DMS114 treated with DMSO at 0.1 percent for 48 hours (cell line): ENCODE measurements around the gene CD27.
"Not testable (repeated sequence)": the region's sequence is repeated elsewhere in the genome, so short reads cannot be mapped to it uniquely, and the experiment has no call there.

Experiments
- DNase-seq: peaks from one replicate; lab custom pipeline; 2025; ENCODE audit not compliant: unreplicated experiment; lab: John Stamatoyannopoulos, UW

Gene CD27

DNA sequence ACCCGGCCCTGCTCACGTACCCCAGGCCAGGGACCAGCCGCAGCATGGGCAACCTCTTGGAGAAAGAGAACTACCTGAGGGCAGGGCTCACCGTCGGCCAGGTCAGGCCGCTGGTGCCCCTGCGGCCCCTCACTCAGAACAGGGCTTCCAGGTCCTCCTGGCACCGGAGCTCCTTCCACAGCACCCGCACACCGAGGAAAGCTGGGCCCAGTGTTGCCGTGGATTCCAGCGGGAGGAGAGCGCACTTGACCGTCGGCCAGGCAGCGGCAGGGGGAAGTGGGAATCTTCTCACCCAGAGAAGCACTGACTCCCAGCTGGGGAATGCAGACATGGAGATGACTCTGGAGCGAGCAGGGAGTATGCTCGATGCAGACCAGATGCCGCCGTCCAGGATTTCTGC is 33.7 kb downstream of the CD27 start:
- no peak for DNase-seq

DNA sequence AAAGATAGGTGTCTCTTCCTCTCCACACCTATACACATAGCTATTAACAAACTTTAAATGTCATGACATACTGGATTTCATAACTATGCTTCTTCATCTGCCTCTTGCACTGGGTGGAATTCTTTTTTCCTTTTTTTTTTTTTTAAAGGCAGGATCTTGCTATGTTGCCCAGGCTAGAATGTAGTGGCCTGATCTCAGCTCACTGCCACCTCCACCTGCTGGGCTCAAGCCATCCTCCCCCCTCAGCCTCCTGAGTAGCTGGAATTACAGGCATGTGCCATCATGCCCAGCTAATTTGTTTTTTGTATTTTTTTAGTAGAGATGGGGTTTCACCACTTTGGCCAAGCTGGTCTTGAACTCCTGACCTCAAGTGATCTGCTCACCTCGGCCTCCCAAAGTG is 43.5 kb downstream of the CD27 start:
- DNase-seq = no peak

DNA sequence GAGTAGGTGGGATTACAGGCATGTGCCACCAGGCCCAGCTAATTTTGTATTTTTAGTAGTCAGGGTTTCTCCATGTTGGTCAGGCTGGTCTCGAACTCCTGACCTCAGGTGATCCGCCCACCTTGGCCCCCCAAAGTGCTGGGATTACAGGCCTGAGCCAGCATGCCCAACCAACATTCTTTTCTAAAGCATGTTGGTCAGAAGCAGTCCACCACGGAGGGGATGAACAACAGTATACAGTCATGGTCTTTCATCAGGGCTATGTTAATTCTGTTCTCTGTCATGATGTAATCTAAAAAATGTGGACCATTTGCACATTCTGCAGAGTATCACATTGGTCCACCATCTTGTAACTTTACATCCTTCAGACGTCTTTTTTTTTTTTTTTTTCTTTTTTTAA is 44.7 kb downstream of the CD27 start:
- no peak for DNase-seq

DNA sequence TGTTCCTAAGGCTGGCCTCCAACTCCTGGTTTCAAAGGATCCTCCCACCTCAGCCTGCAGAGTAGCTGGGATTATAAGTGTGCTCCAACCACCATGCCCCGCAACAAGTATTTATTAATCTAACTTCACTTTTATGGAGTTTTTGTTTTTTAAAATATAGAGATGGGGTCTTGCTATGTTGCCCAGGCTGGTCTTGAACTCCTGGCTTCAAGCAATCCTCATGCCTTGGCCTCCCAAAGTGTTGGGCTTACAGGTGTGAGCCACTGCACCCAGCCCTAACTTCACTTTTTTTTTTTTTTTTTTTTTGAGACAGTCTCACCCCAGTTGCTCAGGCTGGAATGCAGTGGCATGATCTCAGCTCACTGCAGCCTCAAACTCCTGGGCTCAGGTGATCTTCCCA is 45.9 kb downstream of the CD27 start:
- not testable (repeated sequence) for DNase-seq

DNA sequence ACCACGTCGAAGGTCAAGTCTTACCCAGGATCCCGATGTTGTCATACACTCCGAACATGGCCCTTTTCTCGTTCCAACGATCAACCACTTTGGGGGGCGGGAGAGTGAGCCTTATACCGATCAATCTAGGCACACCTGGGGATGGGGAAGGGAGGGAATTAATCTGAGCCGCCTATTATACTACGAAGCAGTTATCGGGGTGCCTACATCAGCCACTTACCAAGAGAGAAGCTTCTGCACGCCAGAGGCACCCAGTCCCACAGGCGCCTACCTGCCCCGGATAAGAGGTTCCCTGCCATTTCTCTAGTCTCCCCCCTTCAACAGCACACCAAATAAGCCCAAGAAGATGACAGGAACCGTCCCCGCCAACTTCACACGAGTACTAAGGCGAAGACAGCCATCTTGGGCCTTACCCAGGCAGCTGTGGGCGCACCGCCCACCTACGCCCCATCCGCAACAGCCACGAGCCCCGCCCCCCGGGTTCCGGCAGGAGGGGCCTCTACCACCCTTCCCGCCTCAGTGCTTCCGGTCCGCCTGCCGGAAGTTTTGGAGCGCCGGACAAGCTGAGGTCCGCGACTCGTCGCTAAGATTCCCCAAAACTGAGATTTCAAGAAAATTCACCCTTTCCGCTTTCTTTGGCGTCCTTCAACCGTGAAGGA is 48.2 kb downstream of the CD27 start, which contains the start of gene MRPL51:
Gene MRPL51, minus strand, starts transcription at position 425 of the 659 bp plus-strand sequence. Its CDS starts 126 bp downstream, at position 299.
- DNase-seq = peak; percentile 86

DNA sequence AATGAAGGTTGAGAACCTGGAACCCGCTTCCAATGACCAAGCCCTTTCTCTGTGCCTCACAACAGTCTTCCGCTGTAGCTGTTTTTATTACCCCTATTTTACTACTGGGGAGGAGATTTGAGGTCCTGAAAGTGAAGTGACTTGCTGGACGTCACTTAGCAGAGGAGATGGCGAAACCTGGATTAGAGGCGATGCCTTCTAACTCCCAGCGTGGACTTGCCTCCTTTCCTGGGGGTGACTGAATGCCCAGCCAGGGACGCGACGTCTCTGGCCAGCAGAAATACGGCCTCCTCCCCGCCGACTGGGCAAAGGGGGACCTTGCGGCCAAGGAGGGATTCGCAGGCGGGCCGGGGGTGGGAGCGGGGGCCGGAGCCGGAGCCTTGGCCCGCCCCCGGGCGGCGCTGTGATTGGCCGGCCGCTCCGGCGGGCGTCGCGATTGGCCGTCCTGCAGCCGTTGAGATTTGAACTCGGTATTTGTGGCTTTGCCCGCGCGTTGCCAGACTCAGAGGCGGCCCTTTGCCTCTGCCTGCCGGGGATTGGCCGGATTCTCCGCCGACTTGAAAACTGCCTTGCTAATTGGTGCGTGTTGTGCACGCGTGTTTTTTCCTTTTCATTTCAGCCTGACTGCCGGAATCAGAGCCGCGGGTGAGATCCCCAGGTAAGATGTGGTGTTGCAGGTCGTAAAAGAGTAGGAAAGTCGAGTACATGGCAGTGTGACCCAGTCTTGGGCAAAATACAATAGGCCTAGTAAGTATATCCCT is 48.9 kb downstream of the CD27 start, which contains the start of gene NCAPD2:
Gene NCAPD2, plus strand, starts transcription at position 606 of the 761 bp plus-strand sequence. CDS start 997 bp downstream, outside the sequence.
- DNase-seq = peak; percentile 97

DNA sequence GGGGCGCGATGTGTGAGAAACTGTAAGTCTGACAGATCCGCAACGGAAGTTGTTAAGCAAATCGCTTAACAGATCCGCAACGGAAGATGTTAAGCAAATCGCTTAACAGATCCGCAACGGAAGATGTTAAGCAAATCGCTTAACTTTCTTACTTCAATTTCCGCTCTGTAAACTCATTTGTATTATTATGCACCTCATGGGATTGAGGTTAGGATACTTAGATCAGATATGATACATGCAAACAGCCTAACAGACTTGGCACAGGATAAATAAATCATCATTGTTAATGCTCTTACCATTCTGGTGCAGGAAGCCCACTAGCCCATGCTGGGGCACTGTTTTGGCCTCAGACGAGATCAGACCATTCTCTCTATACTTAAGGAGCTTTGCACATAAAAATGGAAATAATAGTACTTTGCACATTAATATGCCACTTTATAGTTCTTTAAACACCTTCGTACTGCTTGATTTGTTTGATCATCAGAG is 49.5 kb downstream of the CD27 start:
- DNase-seq = peak; percentile 52

DNA sequence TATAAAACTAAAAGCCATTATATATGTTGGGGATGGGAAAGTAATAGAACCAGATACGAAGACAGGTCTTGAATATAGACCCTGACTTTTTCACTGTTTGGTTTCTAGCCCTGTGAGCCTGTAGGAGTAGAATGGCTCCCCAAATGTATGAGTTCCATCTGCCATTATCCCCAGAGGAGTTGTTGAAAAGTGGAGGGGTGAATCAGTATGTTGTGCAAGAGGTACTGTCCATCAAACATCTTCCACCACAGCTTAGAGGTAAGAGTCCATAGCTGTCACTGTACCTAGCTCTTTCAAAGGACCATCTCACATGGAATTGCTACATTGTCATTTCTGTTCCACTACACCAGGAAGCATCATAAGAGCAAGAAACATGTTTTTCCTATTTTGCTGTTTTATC is 50.2 kb downstream of the CD27 start:
- no peak for DNase-seq

DNA sequence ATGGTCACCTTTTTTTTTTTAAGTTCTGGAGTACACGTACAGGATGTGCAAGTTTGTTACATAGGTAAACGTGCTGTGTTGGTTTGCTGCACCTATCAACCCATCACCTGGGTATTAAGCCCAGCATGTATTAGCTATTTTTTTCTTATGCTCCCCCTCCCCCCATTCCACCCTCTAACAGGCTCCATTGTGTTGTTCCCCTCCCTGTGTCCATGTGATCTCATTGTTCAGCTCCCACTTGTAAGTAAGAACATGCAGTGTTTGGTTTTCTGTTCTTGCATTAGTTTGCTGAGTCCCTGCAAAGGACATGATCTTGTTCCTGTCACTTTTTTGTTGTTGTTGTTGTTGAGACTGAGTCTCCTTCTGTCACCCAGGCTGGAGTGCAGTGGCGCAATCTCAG is 52.5 kb downstream of the CD27 start:
- DNase-seq = not testable (repeated sequence)

DNA sequence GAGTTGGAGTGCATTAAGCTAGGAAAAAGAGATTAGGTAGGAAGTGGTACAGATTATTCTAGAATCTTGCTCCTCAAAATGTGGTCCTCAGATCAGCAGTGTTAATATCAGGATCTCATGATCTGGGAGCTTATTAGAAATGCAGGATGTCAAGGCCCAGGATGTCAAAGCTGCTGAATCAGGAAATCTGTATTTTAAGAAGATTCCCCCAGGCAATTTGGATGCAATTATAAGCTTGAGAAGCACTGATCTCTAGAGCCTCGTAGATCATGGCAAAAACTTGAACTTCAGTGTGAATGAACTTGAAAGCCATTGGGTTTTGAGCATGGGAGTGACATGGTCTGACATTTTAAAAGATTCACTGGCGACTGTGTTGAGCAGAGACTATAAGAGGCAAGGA is 55.7 kb downstream of the CD27 start:
- DNase-seq = no peak
